NCI-H146 treated with DMSO at 0.1 percent for 48 hours (cell line): ENCODE results near the gene ST6GALNAC2.
"Not testable (repeated sequence)": the region's sequence is repeated elsewhere in the genome, so short reads cannot be mapped to it uniquely, and the experiment has no call there.

ENCODE experiments used
- DNase-seq: peaks from one replicate; lab custom pipeline; 2025; ENCODE audit not compliant: unreplicated experiment; lab: John Stamatoyannopoulos, UW

The ST6GALNAC2 gene

GRCh38 chr17:76585649-76586593, at the start of gene ST6GALNAC2:
ST6GALNAC2 (minus strand) TSS chr17:76585860; CDS start chr17:76585808, 52 bp downstream.
- DNase-seq, result peak; percentile 32

- DNase-seq, result no peak
These were observed 49.4 kb upstream of the ST6GALNAC2 start for GRCh38 chr17:76635039-76635438.

GRCh38 chr17:76633628-76634328, 48.1 kb upstream of the ST6GALNAC2 start:
- no peak for DNase-seq

GRCh38 chr17:76631821-76632565, 46.3 kb upstream of the ST6GALNAC2 start:
- DNase-seq, result peak; percentile 21

- DNase-seq, result no peak
These were observed 44.5 kb upstream of the ST6GALNAC2 start for GRCh38 chr17:76630151-76630550.

- no peak for DNase-seq
These were observed 41.9 kb upstream of the ST6GALNAC2 start for GRCh38 chr17:76627510-76627909.

GRCh38 chr17:76626442-76626841, 40.8 kb upstream of the ST6GALNAC2 start:
- no peak for DNase-seq

GRCh38 chr17:76625496-76625895, 39.8 kb upstream of the ST6GALNAC2 start:
- no peak for DNase-seq

GRCh38 chr17:76623271-76624146, 37.8 kb upstream of the ST6GALNAC2 start:
- DNase-seq, result peak; percentile 32

- DNase-seq, result no peak
These were observed 32.2 kb upstream of the ST6GALNAC2 start for GRCh38 chr17:76617838-76618237.

GRCh38 chr17:76614912-76615617, 29.4 kb upstream of the ST6GALNAC2 start:
- DNase-seq, result no peak

- not testable (repeated sequence) for DNase-seq
These were observed 28.6 kb upstream of the ST6GALNAC2 start for GRCh38 chr17:76614064-76614759.

GRCh38 chr17:76612977-76613851, 27.6 kb upstream of the ST6GALNAC2 start:
- DNase-seq, result no peak

- DNase-seq, result no peak
These were observed 26.8 kb upstream of the ST6GALNAC2 start for GRCh38 chr17:76612465-76612864.

GRCh38 chr17:76611758-76612157, 26.1 kb upstream of the ST6GALNAC2 start:
- DNase-seq, result no peak

- DNase-seq, result peak; percentile 50
These were observed 25.6 kb upstream of the ST6GALNAC2 start for GRCh38 chr17:76611080-76611749.

GRCh38 chr17:76606685-76607084, 21.0 kb upstream of the ST6GALNAC2 start:
- DNase-seq, result not testable (repeated sequence)

GRCh38 chr17:76601065-76601464, 15.4 kb upstream of the ST6GALNAC2 start:
- DNase-seq, result no peak
